ENCODE measurements around the gene CXCR2. TPM values are rescaled to one million over a fixed set of nuclear protein-coding genes. Genes with fewer than 3 reads are reported as not detected.
"Not testable (repeated sequence)": the region's sequence is repeated elsewhere in the genome, so short reads cannot be mapped to it uniquely, and the experiment has no call there.

CXCR2 gene
- total RNA-seq, 2 donors from 2014 or later = 0.07 to 0.35 TPM

DNA sequence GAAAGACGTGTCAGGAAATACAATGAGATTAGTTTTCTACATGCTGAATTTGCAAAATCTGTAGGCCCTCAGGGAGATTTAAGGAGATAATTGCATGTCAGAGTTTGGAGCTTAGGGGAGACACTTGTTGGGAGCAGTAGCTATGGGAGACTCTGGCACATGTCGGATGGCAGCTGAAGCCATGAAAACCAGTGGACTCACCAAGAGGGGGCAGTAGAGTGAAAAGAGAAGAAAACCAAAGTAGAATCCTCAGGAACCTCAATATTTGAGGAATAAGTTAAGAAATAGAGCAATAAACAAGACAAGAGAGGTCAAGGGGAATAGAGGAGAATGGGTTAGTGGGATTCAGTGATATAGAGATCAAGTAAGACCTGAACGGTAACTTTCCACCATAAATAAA, 31.9 kb upstream of the CXCR2 start:
- H3K27me3 ChIP-seq = no peaks in the 10 kb centered on the region
- H3K36me3 ChIP-seq = no peaks in the 10 kb centered on the region
- TF ChIP-seq, protein P1, sequence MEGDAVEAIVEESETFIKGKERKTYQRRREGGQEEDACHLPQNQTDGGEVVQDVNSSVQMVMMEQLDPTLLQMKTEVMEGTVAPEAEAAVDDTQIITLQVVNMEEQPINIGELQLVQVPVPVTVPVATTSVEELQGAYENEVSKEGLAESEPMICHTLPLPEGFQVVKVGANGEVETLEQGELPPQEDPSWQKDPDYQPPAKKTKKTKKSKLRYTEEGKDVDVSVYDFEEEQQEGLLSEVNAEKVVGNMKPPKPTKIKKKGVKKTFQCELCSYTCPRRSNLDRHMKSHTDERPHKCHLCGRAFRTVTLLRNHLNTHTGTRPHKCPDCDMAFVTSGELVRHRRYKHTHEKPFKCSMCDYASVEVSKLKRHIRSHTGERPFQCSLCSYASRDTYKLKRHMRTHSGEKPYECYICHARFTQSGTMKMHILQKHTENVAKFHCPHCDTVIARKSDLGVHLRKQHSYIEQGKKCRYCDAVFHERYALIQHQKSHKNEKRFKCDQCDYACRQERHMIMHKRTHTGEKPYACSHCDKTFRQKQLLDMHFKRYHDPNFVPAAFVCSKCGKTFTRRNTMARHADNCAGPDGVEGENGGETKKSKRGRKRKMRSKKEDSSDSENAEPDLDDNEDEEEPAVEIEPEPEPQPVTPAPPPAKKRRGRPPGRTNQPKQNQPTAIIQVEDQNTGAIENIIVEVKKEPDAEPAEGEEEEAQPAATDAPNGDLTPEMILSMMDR (IDR thresholded peaks at IDR 0.05) = no peak
- intact Hi-C loops (cut with DNase I) = no loop called here
- DNase-seq = no peak
- no peaks in the 10 kb centered on the region for H3K4me1 ChIP-seq
- H3K9ac ChIP-seq (ENCODE audit: low read depth in 2 of 2, low read length in 2 of 2) = no peak overlapping the region
- H3K4me3 ChIP-seq = no peak overlapping the region
- no peak overlapping the region for H3K27ac ChIP-seq
- no peaks in the 10 kb centered on the region for H3K9me3 ChIP-seq

DNA sequence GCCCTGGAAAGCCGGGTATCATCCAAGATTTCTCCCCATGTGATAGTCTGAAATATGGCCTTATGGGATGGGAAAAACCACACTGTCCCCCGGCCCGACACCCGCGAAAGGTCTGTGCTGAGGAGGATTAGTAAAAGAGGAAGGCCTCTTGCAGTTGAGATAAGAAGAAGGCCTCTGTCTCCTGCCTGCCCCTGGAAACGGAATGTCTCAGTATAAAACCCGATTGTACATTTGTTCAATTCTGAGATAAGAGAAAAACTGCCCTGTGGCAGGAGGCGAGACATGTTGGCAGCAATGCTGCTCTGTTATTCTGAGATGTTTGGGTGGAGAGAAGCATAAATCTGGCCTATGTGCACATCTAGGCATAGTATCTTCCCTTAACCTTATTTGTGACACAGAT, 30.0 kb upstream of the CXCR2 start:
- Histone ChIP-seq H3K27ac (no peak overlapping the region), H3K9ac (ENCODE audit: low read depth in 2 of 2, low read length in 2 of 2) (no peak overlapping the region), H3K36me3 (no peaks in the 10 kb centered on the region), H3K9me3 (no peaks in the 10 kb centered on the region), H3K4me3 (no peak overlapping the region), H3K27me3 (no peaks in the 10 kb centered on the region), H3K4me1 (no peaks in the 10 kb centered on the region)
- intact Hi-C loops (cut with DNase I) = no loop called here
- TF ChIP-seq, protein P1 (IDR thresholded peaks at IDR 0.05) = no peak
- DNase-seq = no peak

DNA sequence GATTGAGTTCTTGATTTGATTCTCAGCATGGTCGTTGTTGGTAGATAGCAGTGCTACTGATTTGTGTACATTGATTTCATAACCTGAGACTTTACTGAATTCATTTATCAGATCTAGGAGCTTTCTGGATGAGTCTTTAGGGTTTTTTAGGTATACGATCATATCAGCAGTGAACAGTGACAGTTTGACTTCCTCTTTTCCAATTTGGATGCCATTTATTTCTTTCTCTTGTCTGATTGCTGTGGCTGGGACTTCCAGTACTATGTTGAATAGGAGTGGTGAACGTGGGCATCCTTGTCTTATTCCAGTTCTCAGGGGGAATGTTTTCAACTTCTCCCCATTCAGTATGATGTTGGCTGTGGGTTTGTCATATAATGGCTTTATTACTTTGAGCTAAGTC, 27.9 kb upstream of the CXCR2 start:
- TF ChIP-seq, protein P1 (IDR thresholded peaks at IDR 0.05) = no peak
- no peak overlapping the region for H3K4me3 ChIP-seq
- no peak overlapping the region for H3K9ac ChIP-seq (ENCODE audit: low read depth in 2 of 2, low read length in 2 of 2)
- intact Hi-C loops (cut with DNase I) = no loop called here
- H3K4me1 ChIP-seq = no peaks in the 10 kb centered on the region
- H3K36me3 ChIP-seq = no peaks in the 10 kb centered on the region
- H3K9me3 ChIP-seq = no peaks in the 10 kb centered on the region
- DNase-seq = no peak
- no peaks in the 10 kb centered on the region for H3K27me3 ChIP-seq
- no peak overlapping the region for H3K27ac ChIP-seq

DNA sequence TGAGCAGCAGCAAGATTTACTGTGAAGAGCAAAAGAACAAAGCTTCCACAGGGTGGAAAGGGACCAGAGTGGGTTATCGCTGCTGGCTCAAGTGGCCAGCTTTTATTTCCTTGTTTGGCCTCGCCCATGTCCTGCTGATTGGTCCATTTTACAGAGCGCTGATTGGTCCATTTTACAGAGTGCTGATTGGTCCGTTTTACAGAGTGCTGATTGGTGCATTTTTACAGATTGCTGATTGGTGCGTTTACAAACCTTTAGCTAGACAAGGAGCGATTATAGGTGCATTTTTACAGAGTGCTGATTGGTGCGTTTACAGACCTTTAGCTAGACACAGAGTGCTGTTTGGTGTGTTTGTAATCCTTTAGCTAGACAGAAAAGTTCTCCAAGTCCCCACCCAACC, 17.0 kb upstream of the CXCR2 start:
- H3K36me3 ChIP-seq; H3K9ac ChIP-seq (ENCODE audit: low read depth in 2 of 2, low read length in 2 of 2); DNase-seq; H3K27me3 ChIP-seq; H3K9me3 ChIP-seq; H3K4me1 ChIP-seq; H3K4me3 ChIP-seq; intact Hi-C loops (cut with DNase I); H3K27ac ChIP-seq: not testable (repeated sequence)

DNA sequence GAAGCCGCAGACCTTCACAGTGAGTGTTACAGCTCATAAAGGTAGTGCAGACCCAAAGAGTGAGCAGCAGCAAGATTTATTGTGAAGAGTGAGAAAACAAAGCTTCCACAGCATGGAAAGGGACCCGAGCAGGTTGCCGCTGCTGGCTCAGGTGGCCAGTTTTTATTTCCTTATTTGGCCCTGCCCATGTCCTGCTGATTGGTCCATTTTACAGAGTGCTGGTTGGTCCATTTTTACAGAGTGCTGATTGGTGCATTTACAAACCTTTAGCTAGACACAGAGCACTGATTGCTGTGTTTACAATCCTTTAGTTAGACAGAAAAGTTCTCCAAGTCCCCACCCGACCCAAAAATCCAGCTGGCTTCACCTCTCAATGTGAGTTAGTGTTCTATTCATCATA, 4.0 kb upstream of the CXCR2 start:
- intact Hi-C loops (cut with DNase I); H3K9ac ChIP-seq (ENCODE audit: low read depth in 2 of 2, low read length in 2 of 2); H3K27me3 ChIP-seq; H3K4me3 ChIP-seq; H3K36me3 ChIP-seq; H3K27ac ChIP-seq; H3K9me3 ChIP-seq; DNase-seq; H3K4me1 ChIP-seq: not testable (repeated sequence)

DNA sequence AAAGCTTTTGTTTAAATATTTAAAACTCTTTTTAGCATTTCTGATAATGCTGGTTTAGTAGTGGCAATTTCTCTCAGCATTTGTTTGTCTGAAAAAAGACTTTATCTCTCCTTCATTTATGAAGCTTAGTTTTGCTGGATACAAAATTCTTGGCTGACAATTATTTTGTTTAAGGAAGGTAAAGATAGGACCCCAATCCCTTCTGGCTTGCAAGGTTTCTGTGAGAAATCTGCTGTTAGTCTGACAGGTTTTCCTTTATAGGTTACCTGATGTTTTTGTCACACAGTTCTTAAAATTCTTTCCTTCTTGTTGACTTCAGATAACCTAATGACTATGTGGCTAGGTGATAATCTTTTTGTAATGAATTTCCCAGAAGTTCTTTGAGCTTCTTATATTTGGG, 3.5 kb upstream of the CXCR2 start:
- DNase-seq; H3K27ac ChIP-seq; H3K4me1 ChIP-seq; H3K27me3 ChIP-seq; H3K4me3 ChIP-seq; H3K9ac ChIP-seq (ENCODE audit: low read depth in 2 of 2, low read length in 2 of 2); H3K36me3 ChIP-seq; intact Hi-C loops (cut with DNase I); H3K9me3 ChIP-seq: not testable (repeated sequence)

DNA sequence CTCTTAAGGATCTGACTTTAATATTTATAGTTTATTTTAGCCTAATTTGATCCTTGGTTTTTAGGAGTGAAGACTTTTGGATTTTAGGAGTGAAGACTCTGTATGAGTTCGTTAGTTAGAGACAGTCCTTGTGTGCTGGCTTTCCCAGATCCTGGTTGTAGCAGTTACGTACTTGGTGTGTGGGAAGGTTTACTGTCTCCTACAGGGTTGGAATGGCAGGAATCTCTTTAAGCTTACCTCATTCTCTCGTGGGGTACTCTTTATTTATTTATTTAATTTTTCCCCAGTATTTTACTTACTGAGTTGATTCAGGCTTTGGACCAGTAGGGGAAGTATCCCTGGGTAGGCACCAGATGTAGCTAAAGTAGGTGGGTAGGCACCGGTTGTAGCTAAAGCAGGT, 1.8 kb upstream of the CXCR2 start:
- Histone ChIP-seq H3K4me3 (no peak overlapping the region), H3K27me3 (no peaks in the 10 kb centered on the region), H3K9ac (ENCODE audit: low read depth in 2 of 2, low read length in 2 of 2) (no peak overlapping the region), H3K27ac (no peak overlapping the region), H3K9me3 (no peaks in the 10 kb centered on the region), H3K4me1 (no peaks in the 10 kb centered on the region), H3K36me3 (no peaks in the 10 kb centered on the region)
- TF ChIP-seq, protein P1 (IDR thresholded peaks at IDR 0.05) = no peak
- intact Hi-C loops (cut with DNase I) = no loop called here
- DNase-seq = no peak

Measured in colonic mucosa (tissue), 4 donors.